ENCODE measurements around the gene FBF1.

GRCh38 chr17:75937652-75938051, 3.2 kb downstream of the FBF1 start:
- TF ChIP-seq GATA1 (IDR thresholded peaks at IDR 0.05; ENCODE audit: low read depth, low read length) (no peak), POLR2A (IDR thresholded peaks at IDR 0.05; ENCODE audit: low read length) (no peak)

All from erythroblast (primary cell).